ENCODE results near the gene TMEM198.
A peak's percentile ranks its signal among the peaks of the same experiment; 100 is the strongest.

The TMEM198 gene

DNA sequence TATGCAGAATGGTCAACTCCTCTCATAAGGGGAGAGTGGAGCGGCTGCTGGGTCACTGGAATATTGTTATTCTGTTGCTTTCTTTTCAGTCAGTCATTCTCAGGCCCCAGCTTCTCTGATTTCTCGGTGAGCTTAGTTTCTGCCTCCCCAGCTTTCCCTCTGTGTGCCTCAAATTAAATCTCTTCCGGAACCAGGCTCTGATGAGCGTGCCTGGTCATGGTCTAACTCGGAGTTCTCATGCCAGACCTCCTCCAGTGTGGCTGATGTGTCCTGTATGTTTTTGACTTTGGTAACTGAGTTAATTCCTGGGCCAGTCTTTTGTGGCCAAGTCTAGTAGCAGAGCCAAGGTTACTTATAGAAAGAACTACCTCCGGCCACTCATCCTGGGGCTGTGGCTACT, 48.9 kb downstream of the TMEM198 start:
- DNase-seq, result no peak

- no peak for DNase-seq
These were observed 49.3 kb downstream of the TMEM198 start for GRCh38 chr2:219593154-219593553.

- no peak for DNase-seq
These were observed 51.4 kb downstream of the TMEM198 start for GRCh38 chr2:219595256-219595655.

DNA sequence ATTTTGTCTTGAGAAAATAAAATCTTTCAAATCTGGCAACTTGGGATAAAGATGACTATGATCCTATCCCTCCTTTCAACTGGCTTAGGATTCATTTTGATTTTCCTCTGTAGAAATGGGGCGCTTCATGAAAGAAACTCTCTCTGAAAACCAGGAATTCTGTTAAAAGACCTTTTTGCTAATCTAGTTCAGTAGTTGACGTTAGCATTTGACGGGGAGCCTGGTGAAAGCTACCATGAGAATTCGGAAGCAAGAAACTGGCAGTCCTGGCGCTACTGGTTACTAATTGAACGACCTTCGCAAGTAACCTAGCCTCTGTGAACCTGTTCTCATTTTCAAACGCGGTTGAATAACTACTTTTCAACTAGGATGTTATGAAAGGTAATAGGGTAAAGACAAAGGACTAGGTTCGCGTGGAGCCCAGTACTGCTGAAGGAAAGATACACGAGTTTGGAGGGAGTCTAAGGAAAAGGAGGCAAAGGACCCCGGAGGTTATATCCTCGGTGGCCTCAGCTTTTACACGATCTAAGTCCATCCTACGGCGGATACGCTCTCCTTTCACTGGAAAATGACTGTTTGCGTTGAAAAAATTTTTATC, 53.2 kb downstream of the TMEM198 start:
- no peak for DNase-seq

DNA sequence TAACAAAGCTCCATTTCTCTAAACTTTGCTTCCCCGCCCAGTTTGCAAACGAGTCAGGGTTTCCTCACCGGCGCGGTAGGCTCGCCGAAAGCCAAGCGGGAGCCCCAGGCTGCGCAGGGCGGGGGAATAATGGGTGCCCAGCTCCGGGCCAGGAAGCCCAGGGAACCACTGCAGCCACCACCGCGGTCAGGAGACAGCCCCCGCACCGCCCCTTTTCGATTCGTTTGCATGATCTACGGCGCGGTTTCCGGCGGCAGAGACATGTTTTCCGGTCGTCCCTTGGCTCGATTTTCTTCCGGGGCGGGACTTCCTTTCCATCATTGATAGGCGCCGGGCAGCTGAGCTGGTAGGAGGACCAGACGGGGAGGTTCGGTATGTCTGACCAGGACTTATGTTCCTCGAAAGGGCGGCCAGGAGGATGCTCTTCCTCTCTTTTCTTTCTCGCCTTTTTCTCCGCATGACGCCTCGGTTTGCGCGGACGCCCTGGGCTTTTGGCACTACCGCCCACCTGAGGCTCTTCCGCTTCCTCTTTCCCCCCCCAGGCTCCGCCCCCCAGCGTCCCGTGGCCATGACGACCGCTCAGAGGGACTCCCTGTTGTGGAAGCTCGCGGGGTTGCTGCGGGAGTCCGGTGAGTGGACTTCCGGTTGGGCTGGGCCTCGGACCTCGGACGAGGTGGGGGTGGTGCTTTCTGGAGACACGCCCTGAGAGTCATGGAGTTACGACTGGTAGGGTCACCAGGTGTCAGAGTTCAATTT, 53.9 kb downstream of the TMEM198 start, which contains the start of gene STK11IP:
STK11IP (plus strand) TSS at position 306 of the 756 bp plus-strand sequence; CDS start at position 569, 263 bp downstream.
- DNase-seq, result peak; percentile 93

GRCh38 chr2:219598308-219599078, 54.7 kb downstream of the TMEM198 start:
- peak; percentile 17 for DNase-seq
